IMR-90 (cell line): ENCODE measurements around the gene L3MBTL2. TPM values are rescaled to one million over a fixed set of nuclear protein-coding genes. Genes with fewer than 3 reads are reported as not detected.

Experiments
- ATAC-seq: fragments of 200-7000 bp; cut with Tn5 transposase; 2 replicates; pipeline ENCODE4 v1.9.1; 2020; ENCODE audit warnings: low read depth, mild to moderate bottlenecking, moderate library complexity
- BruUV-seq: library from RNA; stranded (reverse); fragments of 400-500 nt; replicated peaks from 2 replicates; lab custom pipeline; 2021; lab: Mats Ljungman, UMichigan
- CTCF ChIA-PET: fragments of 300-600 bp; formaldehyde crosslinking; extraction: SDS; loops from one replicate; lab custom pipeline; 2021; ENCODE audit warnings: antibody characterized with exemption; lab: Yijun Ruan, JAX
- POLR2A ChIA-PET: fragments of 300-600 bp; sonication (Branson Sonifier 250); formaldehyde crosslinking; loops from one replicate; lab custom pipeline; 2022; ENCODE audit warnings: antibody characterized with exemption; ENCODE audit not compliant: unreplicated experiment; lab: Charles Lee
- DNase-seq: peaks from one replicate; pipeline ENCODE4 v3.0.0; 2013
- H2AFZ ChIP-seq: replicated peaks from 2 replicates; pipeline ENCODE3; 2013; ENCODE audit warnings: low read length, mild to moderate bottlenecking; ENCODE audit not compliant: poor library complexity
- H2AK5ac ChIP-seq: 2 replicates; pipeline ENCODE4 v1.6.1; 2013; ENCODE audit warnings: low read depth, low read length, inconsistent platforms
- H2AK9ac ChIP-seq: replicated peaks from 2 replicates; pipeline ENCODE3; 2013; ENCODE audit warnings: mild to moderate bottlenecking, low read depth, low read length, moderate library complexity; ENCODE audit not compliant: poor library complexity
- H2BK120ac ChIP-seq: 2 replicates; pipeline ENCODE4 v1.6.1; 2013; ENCODE audit warnings: low read depth, low read length, inconsistent platforms
- H2BK15ac ChIP-seq: 3 replicates; pipeline ENCODE4 v1.6.1; 2013; ENCODE audit warnings: low read depth, low read length, inconsistent platforms
- H2BK20ac ChIP-seq: 2 replicates; pipeline ENCODE4 v1.6.1; 2013; ENCODE audit warnings: low read depth, mild to moderate bottlenecking, inconsistent platforms, low read length, moderate library complexity
- H2BK5ac ChIP-seq: 2 replicates; pipeline ENCODE4 v1.6.1; 2013; ENCODE audit warnings: mild to moderate bottlenecking, low read depth, low read length, inconsistent platforms; ENCODE audit not compliant: poor library complexity, severe bottlenecking
- H3K14ac ChIP-seq: replicated peaks from 2 replicates; pipeline ENCODE4 v1.6.1; 2013; ENCODE audit warnings: low read depth, low read length, inconsistent platforms
- H3K18ac ChIP-seq: 2 replicates; pipeline ENCODE4 v1.6.1; 2013; ENCODE audit warnings: low read depth, low read length, control low read depth
- H3K23ac ChIP-seq: 2 replicates; pipeline ENCODE4 v1.6.1; 2013; ENCODE audit warnings: low read depth, low read length, inconsistent platforms
- H3K27ac ChIP-seq: 2 replicates; pipeline ENCODE4 v1.5.1; 2013; ENCODE audit warnings: mild to moderate bottlenecking, control low read depth, low read length; ENCODE audit not compliant: insufficient read depth
- H3K27me3 ChIP-seq: 2 replicates; pipeline ENCODE4 v1.6.1; 2013; ENCODE audit warnings: low read length; ENCODE audit not compliant: control insufficient read depth, insufficient read depth
- H3K36me3 ChIP-seq: 2 replicates; pipeline ENCODE4 v1.6.1; 2013; ENCODE audit warnings: low read length, mixed read lengths; ENCODE audit not compliant: control insufficient read depth, insufficient read depth
- H3K4ac ChIP-seq: 2 replicates; pipeline ENCODE4 v1.6.1; 2013; ENCODE audit warnings: low read depth, low read length, inconsistent platforms
- H3K4me1 ChIP-seq: 2 replicates; pipeline ENCODE4 v1.6.1; 2013; ENCODE audit warnings: low read length, mixed read lengths; ENCODE audit not compliant: control insufficient read depth, insufficient read depth
- H3K4me2 ChIP-seq: 2 replicates; pipeline ENCODE4 v1.6.1; 2013; ENCODE audit warnings: low read depth, mild to moderate bottlenecking, control low read depth, low read length, moderate library complexity
- H3K4me3 ChIP-seq: 2 replicates; pipeline ENCODE4 v1.5.1; 2013; ENCODE audit warnings: low read depth, mild to moderate bottlenecking, control low read depth, low read length, moderate library complexity; ENCODE audit not compliant: insufficient read depth
- H3K56ac ChIP-seq: 2 replicates; pipeline ENCODE4 v1.6.1; 2013; ENCODE audit warnings: low read length, inconsistent platforms; ENCODE audit not compliant: insufficient read depth; ENCODE audit errors: extremely low read depth
- H3K79me1 ChIP-seq, 2 experiments: 2 replicates each; pipeline ENCODE4 v1.6.1; 2013; ENCODE audit warnings: low read length in 2 of 2, inconsistent platforms in 1 of 2, low read depth in 1 of 2
- H3K9ac ChIP-seq: 2 replicates; pipeline ENCODE4 v1.6.1; 2013; ENCODE audit warnings: low read depth, low read length, control low read depth
- H3K9me1 ChIP-seq: 2 replicates; pipeline ENCODE4 v1.6.1; 2013; ENCODE audit warnings: low read length, inconsistent platforms; ENCODE audit not compliant: insufficient read depth
- H3K9me3 ChIP-seq: 2 replicates; pipeline ENCODE4 v1.6.1; 2013; ENCODE audit warnings: low read length; ENCODE audit not compliant: control insufficient read depth, insufficient read depth
- H4K20me1 ChIP-seq: 2 replicates; pipeline ENCODE4 v1.6.1; 2013; ENCODE audit warnings: low read length, inconsistent platforms; ENCODE audit not compliant: insufficient read depth
- H4K5ac ChIP-seq: 2 replicates; pipeline ENCODE4 v1.6.1; 2013; ENCODE audit warnings: mild to moderate bottlenecking, low read depth, low read length, control low read depth
- H4K8ac ChIP-seq, 2 experiments: 2 replicates each; pipeline ENCODE4 v1.6.1; 2013; ENCODE audit warnings: low read depth in 2 of 2, low read length in 2 of 2, control low read depth in 1 of 2, inconsistent platforms in 1 of 2
- H4K91ac ChIP-seq: 2 replicates; pipeline ENCODE4 v1.6.1; 2013; ENCODE audit warnings: low read depth, low read length, inconsistent platforms; ENCODE audit not compliant: insufficient read depth
- BHLHE40 ChIP-seq: fragments of 150-350 bp; IDR thresholded peaks from 2 replicates; pipeline ENCODE4 v1.6.1; 2016; ENCODE audit warnings: mild to moderate bottlenecking, low read depth, low read length
- CHD1 ChIP-seq: IDR thresholded peaks from 2 replicates; pipeline ENCODE4 v1.6.1; 2012; ENCODE audit warnings: low read depth, low read length, improper control_type of control experiment
- ELK1 ChIP-seq: fragments of 150-350 bp; IDR thresholded peaks from 2 replicates; pipeline ENCODE4 v1.6.1; 2016; ENCODE audit warnings: low read depth, mild to moderate bottlenecking, low read length, moderate library complexity, borderline replicate concordance
- FOS ChIP-seq: fragments of 150-350 bp; IDR thresholded peaks from 2 replicates; pipeline ENCODE4 v1.6.1; 2016; ENCODE audit warnings: low read depth, low read length
- MAFK ChIP-seq: IDR thresholded peaks from 2 replicates; pipeline ENCODE4 v1.6.1; 2012; ENCODE audit warnings: low read depth, low read length, improper control_type of control experiment
- MAZ ChIP-seq: IDR thresholded peaks from 2 replicates; pipeline ENCODE4 v1.6.1; 2012; ENCODE audit warnings: low read depth, mild to moderate bottlenecking, low read length, improper control_type of control experiment, moderate library complexity, borderline replicate concordance
- MXI1 ChIP-seq: IDR thresholded peaks from 2 replicates; pipeline ENCODE4 v1.6.1; 2012; ENCODE audit warnings: low read depth, mild to moderate bottlenecking, low read length, moderate library complexity, borderline replicate concordance
- NFE2L2 ChIP-seq: fragments of 150-350 bp; IDR thresholded peaks from 2 replicates; pipeline ENCODE4 v1.6.1; 2016; ENCODE audit warnings: low read depth, mild to moderate bottlenecking, low read length
- POLR2A ChIP-seq: IDR thresholded peaks from 2 replicates; pipeline ENCODE4 v1.6.1; 2012; ENCODE audit warnings: mild to moderate bottlenecking, low read depth, low read length
- RAD21 ChIP-seq: IDR thresholded peaks from 2 replicates; pipeline ENCODE4 v1.6.1; 2012; ENCODE audit warnings: low read length, improper control_type of control experiment
- RFX5 ChIP-seq: IDR thresholded peaks from 2 replicates; pipeline ENCODE4 v1.8.0; 2012; ENCODE audit warnings: low read depth, mild to moderate bottlenecking, low read length, moderate library complexity
- SMC3 ChIP-seq: fragments of 150-350 bp; IDR thresholded peaks from 2 replicates; pipeline ENCODE4 v1.6.1; 2016; ENCODE audit warnings: low read depth, mild to moderate bottlenecking, antibody characterized with exemption, low read length, moderate library complexity
- USF2 ChIP-seq: fragments of 150-350 bp; IDR thresholded peaks from 2 replicates; pipeline ENCODE4 v1.6.1; 2017; ENCODE audit warnings: mild to moderate bottlenecking, antibody characterized with exemption, low read length, low read depth
- WGBS, 2 experiments: methylation state at CpG; one replicate each; pipeline versions ENCODE4 v1.1.5 to v1.1.7; 2013; ENCODE audit warnings: missing lambda C conversion rate in 2 of 2; ENCODE audit not compliant: insufficient read length in 1 of 2; ENCODE audit errors: extremely low coverage in 2 of 2; 5-methylcytosine and 5-hydroxymethylcytosine counted together
- dilution Hi-C: fragments of 300-500 bp; cut with HindIII; formaldehyde crosslinking; loops from one replicate; pipeline ENCODE4 v1.14.3; 2018; ENCODE audit warnings: low sequenced_read_pairs; ENCODE audit not compliant: unreplicated experiment
- in situ Hi-C: fragments of 300-500 bp; cut with MboI; formaldehyde crosslinking; loops from 3 replicates; pipeline ENCODE4 v1.14.3; 2019; ENCODE audit warnings: low sequenced_read_pairs, inconsistent platforms, mixed read lengths
- intact Hi-C: fragments of 100-400 bp; cut with micrococcal nuclease; formaldehyde crosslinking; loops from 2 replicates; pipeline ENCODE4 v1.10.0; 2022
- polyA plus RNA-seq, 3 experiments: library from polyadenylated mRNA; depleted of rRNA; stranded (reverse); fragments of >200 nt; gene quantifications; 2 replicates each; pipeline ENCODE4 v1.2.3, GENCODE V29; 2012; ENCODE audit warnings: low replicate concordance in 1 of 3
- total RNA-seq: library from RNA; depleted of rRNA; stranded (reverse); fragments of >200 nt; gene quantifications from 2 replicates; pipeline ENCODE4 v1.2.3, GENCODE V29; 2012
- TF ChIP-seq, protein P1 (sequence below): conservative IDR thresholded peaks from 2 replicates; pipeline ENCODE4 v1.5.1; 2012; ENCODE audit warnings: mild to moderate bottlenecking, low read depth, low read length, improper control_type of control experiment

L3MBTL2 gene
- total and polyA plus RNA-seq, 2 of the 4 experiments (the other 2 are of a cell fraction) = 20.6 to 25.1 TPM

DNA sequence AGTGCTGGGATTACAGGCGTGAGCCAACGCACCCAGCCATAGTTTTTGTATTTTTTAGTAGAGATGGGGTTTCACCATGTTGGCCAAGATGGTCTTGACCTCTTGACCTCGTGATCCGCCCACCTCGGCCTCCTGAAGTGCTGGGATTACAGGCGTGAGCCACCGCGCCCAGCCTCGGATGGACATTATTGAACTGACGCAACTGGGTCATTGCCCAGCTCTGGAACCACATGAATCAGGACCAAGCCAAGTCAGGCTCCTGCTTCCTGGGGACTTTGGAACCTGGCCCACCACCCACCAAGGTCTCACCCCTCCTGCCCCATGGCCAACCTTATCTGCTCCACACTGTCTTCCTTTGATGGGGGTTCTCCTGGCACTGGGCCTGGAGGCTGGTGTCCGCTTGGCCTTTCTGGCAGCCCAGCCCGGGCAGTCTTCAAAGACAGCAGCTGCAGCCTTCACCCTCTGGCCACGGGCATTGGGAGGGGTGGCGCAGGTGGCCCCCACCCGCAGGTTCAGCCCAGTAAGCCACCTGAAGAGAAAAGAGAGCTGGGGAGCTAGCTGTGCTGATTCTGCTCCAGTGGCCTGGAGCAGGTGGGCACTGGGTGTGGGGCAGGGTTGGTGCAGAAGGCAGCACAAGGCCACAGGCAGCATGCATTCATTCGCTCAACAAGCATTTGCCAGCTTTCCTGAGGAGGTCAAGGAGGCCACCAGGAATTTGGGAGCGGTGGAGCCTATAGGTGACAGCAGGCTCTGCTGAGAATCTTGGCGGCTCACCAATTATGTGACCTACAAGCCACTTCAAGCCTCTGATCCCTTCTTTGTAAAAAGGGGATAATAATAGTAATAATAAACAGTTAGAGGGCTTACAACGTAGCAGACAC lies 29.9 kb downstream of the L3MBTL2 start:
- intact Hi-C loops = loop anchor here (2.0 kb wide), 1 partner anchor 66 kb away; the partner anchor contains the start of gene ZC3H7B
- H3K18ac ChIP-seq = no peak overlapping the region
- no peak overlapping the region for H3K4me3 ChIP-seq
- H3K79me1 ChIP-seq = peaks cover 0 to 5% of the 10 kb centered on the region in 2 experiments; a peak in 1 of 4 replicates
- ATAC-seq = no peak
- H3K9me3 ChIP-seq = no peaks in the 10 kb centered on the region
- dilution Hi-C loops = no loop called here
- H3K56ac ChIP-seq = no peak overlapping the region
- no peak overlapping the region for H2BK5ac ChIP-seq
- H3K27me3 ChIP-seq = no peaks in the 10 kb centered on the region
- H3K27ac ChIP-seq = no peak overlapping the region
- H4K8ac ChIP-seq = no peak overlapping the region
- H3K14ac ChIP-seq = no peak overlapping the region
- H2AFZ ChIP-seq = no peak overlapping the region
- no peak overlapping the region for H3K23ac ChIP-seq
- no peak overlapping the region for H2BK15ac ChIP-seq
- H2BK120ac ChIP-seq = no peak overlapping the region
- H2AK9ac ChIP-seq = no peak overlapping the region
- H3K4ac ChIP-seq = no peak overlapping the region
- no peak overlapping the region for H3K4me2 ChIP-seq
- CTCF ChIA-PET = no interaction called here
- 72% methylated on average over 12 of the region's 19 CpGs; no CpG with 5 or more reads in 1 of the 2 experiments for WGBS, 2 experiments
- H4K20me1 ChIP-seq = peaks cover 3% of the 10 kb centered on the region; the same call in 1 of the 2 replicates
- H3K36me3 ChIP-seq = peaks cover 6% of the 10 kb centered on the region
- no TSS peak for BruUV-seq
- H2BK20ac ChIP-seq = no peak overlapping the region
- H3K4me1 ChIP-seq = 0 out of 2 replicates have a peak, but pooled peaks cover 4% of the 10 kb centered on the region
- POLR2A ChIA-PET = no interaction called here
- in situ Hi-C loops = no loop called here
- DNase-seq = no peak
- no peak overlapping the region for H3K9ac ChIP-seq
- no peak overlapping the region for H4K91ac ChIP-seq
- H2AK5ac ChIP-seq = no peak overlapping the region
- H3K9me1 ChIP-seq = peaks cover 8% of the 10 kb centered on the region; the same call in 1 of the 2 replicates
- H4K5ac ChIP-seq = no peak overlapping the region
- TF ChIP-seq, protein P1, sequence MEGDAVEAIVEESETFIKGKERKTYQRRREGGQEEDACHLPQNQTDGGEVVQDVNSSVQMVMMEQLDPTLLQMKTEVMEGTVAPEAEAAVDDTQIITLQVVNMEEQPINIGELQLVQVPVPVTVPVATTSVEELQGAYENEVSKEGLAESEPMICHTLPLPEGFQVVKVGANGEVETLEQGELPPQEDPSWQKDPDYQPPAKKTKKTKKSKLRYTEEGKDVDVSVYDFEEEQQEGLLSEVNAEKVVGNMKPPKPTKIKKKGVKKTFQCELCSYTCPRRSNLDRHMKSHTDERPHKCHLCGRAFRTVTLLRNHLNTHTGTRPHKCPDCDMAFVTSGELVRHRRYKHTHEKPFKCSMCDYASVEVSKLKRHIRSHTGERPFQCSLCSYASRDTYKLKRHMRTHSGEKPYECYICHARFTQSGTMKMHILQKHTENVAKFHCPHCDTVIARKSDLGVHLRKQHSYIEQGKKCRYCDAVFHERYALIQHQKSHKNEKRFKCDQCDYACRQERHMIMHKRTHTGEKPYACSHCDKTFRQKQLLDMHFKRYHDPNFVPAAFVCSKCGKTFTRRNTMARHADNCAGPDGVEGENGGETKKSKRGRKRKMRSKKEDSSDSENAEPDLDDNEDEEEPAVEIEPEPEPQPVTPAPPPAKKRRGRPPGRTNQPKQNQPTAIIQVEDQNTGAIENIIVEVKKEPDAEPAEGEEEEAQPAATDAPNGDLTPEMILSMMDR = no peak
- TF ChIP-seq CHD1 (no peak), SMC3 (no peak), RFX5 (no peak), MAFK (no peak), BHLHE40 (no peak), MAZ (no peak), FOS (no peak), NFE2L2 (no peak), MXI1 (no peak), POLR2A (no peak), USF2 (no peak), RAD21 (no peak), ELK1 (no peak)
